Bronchial epithelial cell (primary cell): ENCODE results near the gene RIC3. TPM values are rescaled to one million over a fixed set of nuclear protein-coding genes. Genes with fewer than 3 reads are reported as not detected.

Experiments used
- DNase-seq: peaks from one replicate; pipeline ENCODE4 v3.0.0-alpha.2; 2010; ENCODE audit warnings: low read depth
- FAIRE-seq: peaks from 2 replicates; lab custom pipeline; 2011; peaks lifted over from hg19 to GRCh38; lab: Jason Lieb, UNC
- H3K27me3 ChIP-seq: 2 replicates; pipeline ENCODE4 v1.5.1; 2011; ENCODE audit warnings: low read length; ENCODE audit not compliant: control insufficient read depth, insufficient read depth
- H3K36me3 ChIP-seq: 2 replicates; pipeline ENCODE4 v1.5.1; 2011; ENCODE audit warnings: low read length; ENCODE audit not compliant: control insufficient read depth, insufficient read depth
- H3K4me3 ChIP-seq: 2 replicates; pipeline ENCODE4 v1.5.1; 2011; ENCODE audit warnings: mild to moderate bottlenecking, low read depth, low read length, control low read depth
- CTCF ChIP-seq: IDR thresholded peaks from 2 replicates; pipeline ENCODE4 v1.5.1; 2011; ENCODE audit warnings: mild to moderate bottlenecking, moderate library complexity, low read length, control low read depth, inconsistent platforms; ENCODE audit not compliant: insufficient read depth, severe bottlenecking
- total RNA-seq: library from RNA; depleted of rRNA; stranded (reverse); fragments of >200 nt; gene quantifications from 2 replicates; pipeline ENCODE4 v1.2.1, GENCODE V29; 2014

The RIC3 gene
- total RNA-seq, 1 donor from 2014 or later: 0.26 TPM

GRCh38 chr11:8058216-8058615 lies 110.6 kb downstream of the RIC3 start:
- no peak overlapping the region for H3K4me3 ChIP-seq
- DNase-seq: no peak
- no peaks in the 10 kb centered on the region for H3K36me3 ChIP-seq
- FAIRE-seq: no peak
- no peak for TF ChIP-seq CTCF
- no peaks in the 10 kb centered on the region for H3K27me3 ChIP-seq

GRCh38 chr11:8056810-8057463 lies 111.9 kb downstream of the RIC3 start:
- Histone ChIP-seq H3K36me3 (no peaks in the 10 kb centered on the region), H3K27me3 (no peaks in the 10 kb centered on the region), H3K4me3 (no peak overlapping the region)
- TF ChIP-seq CTCF: no peak
- FAIRE-seq (no peak), DNase-seq (peak; percentile 39)

Other genes with a start within 250 kb of the RIC3 start
- gene OR10A6, start 237.8 kb downstream of the RIC3 start, total RNA-seq: not detected in 2 replicates
- gene OR10A3, start 227.3 kb downstream of the RIC3 start, total RNA-seq: not detected in 2 replicates
- under 0.01 and 3.1 TPM in 2 replicates for gene NLRP10, start 203.6 kb downstream of the RIC3 start, total RNA-seq
- gene EIF3F, start 181.7 kb downstream of the RIC3 start, total RNA-seq: 183 and 222 TPM in 2 replicates
- gene TUB, start 87.8 kb downstream of the RIC3 start, total RNA-seq: 0.13 and 0.26 TPM in 2 replicates
- not detected in 2 replicates for gene LMO1, start 94.9 kb upstream of the RIC3 start, total RNA-seq